ENCODE measurements around the gene RGS6. TPM values are rescaled to one million over a fixed set of nuclear protein-coding genes. Genes with fewer than 3 reads are reported as not detected.

The RGS6 gene
- total RNA-seq, 1 donor from 2014 or later: 2.8 TPM

GRCh38 chr14:72172597-72172996 is 240.4 kb downstream of the RGS6 start:
- H3K36me3 Mint-ChIP-seq (ENCODE audit: low read depth): no peaks in the 10 kb centered on the region
- H3K27ac Mint-ChIP-seq (ENCODE audit: unreplicated experiment): no peak overlapping the region
- no peak for TF ChIP-seq CTCF (conservative IDR thresholded peaks at IDR 0.05)
- no peaks in the 10 kb centered on the region for H3K27me3 Mint-ChIP-seq (ENCODE audit: low read depth)
- peaks cover 7% of the 10 kb centered on the region for H3K9me3 Mint-ChIP-seq
- no peaks in the 10 kb centered on the region for H3K4me1 Mint-ChIP-seq
- no peak for DNase-seq (ENCODE audit: low read depth, low spot score)
- no peak overlapping the region for H3K4me3 Mint-ChIP-seq

DNA sequence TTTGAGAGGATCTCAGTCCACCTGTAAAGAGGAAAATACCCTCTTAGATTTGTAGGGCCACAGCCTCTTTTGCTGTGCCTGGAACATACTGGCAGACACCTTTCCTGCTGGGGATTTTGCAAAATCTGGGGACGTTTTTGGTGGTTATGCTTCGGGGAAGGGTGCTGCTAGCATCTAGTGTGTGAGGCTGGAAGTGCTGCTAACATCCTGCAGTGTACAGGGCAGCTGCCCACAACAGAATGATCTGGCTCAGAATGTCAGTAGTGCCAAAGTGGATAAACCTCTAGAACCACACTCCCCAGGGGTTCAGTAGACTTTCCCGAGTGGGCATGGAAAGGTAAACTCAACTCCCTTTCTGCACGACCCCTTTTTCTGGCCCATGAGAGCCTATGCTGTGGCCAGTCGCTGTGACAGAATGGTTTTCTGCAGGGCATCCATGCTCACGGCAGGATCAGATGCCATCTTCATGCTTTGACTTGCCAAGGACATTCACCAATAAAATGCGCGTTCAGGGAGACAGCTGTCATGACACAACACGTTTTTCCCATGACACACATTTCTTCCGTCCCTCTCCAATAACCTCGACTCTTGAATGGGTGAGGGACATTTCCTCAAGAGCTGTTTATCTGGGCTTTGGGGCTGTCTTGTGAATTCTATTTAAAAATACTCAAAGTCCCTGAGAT is 240.9 kb downstream of the RGS6 start:
- Mint-ChIP-seq H3K4me3 (no peak overlapping the region), H3K27ac (ENCODE audit: unreplicated experiment) (no peak overlapping the region), H3K9me3 (peaks cover 7% of the 10 kb centered on the region), H3K27me3 (ENCODE audit: low read depth) (no peaks in the 10 kb centered on the region), H3K4me1 (no peaks in the 10 kb centered on the region), H3K36me3 (ENCODE audit: low read depth) (no peaks in the 10 kb centered on the region)
- no peak for TF ChIP-seq CTCF (conservative IDR thresholded peaks at IDR 0.05)
- DNase-seq (ENCODE audit: low read depth, low spot score): no peak

- DNase-seq (ENCODE audit: low read depth, low spot score): no peak
- Mint-ChIP-seq H3K27me3 (ENCODE audit: low read depth) (no peaks in the 10 kb centered on the region), H3K27ac (ENCODE audit: unreplicated experiment) (no peak overlapping the region), H3K9me3 (peaks cover 10% of the 10 kb centered on the region), H3K36me3 (ENCODE audit: low read depth) (no peaks in the 10 kb centered on the region), H3K4me1 (no peaks in the 10 kb centered on the region), H3K4me3 (no peak overlapping the region)
- no peak for TF ChIP-seq CTCF (conservative IDR thresholded peaks at IDR 0.05)
Measured at GRCh38 chr14:72177251-72177650, 245.0 kb downstream of the RGS6 start.

DNA sequence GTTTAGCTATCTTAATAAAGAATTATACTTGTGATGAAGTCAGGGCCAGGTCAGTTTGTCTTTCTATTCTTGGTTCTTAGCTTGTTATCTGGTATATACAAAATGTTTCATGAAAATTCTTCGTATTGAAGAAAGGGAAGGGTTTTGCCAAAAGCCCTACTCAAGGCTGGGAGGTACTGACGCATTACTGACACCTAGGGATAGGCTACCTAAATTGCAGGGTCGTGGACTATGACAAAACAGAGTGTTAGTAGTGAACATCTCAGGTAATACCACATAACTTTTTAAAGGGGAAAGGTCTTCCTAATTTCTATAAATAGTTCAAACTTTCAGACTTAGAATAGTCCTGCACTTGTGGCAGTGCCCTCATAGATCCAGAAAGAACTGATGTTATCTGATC is 246.3 kb downstream of the RGS6 start:
- Mint-ChIP-seq H3K9me3 (peaks cover 10% of the 10 kb centered on the region), H3K36me3 (ENCODE audit: low read depth) (no peaks in the 10 kb centered on the region), H3K4me1 (no peaks in the 10 kb centered on the region), H3K27ac (ENCODE audit: unreplicated experiment) (no peak overlapping the region), H3K4me3 (no peak overlapping the region), H3K27me3 (ENCODE audit: low read depth) (no peaks in the 10 kb centered on the region)
- TF ChIP-seq CTCF (conservative IDR thresholded peaks at IDR 0.05): no peak
- DNase-seq (ENCODE audit: low read depth, low spot score): no peak

GRCh38 chr14:72182708-72183432 is 250.6 kb downstream of the RGS6 start:
- Mint-ChIP-seq H3K27me3 (ENCODE audit: low read depth) (no peaks in the 10 kb centered on the region), H3K4me3 (no peak overlapping the region), H3K27ac (ENCODE audit: unreplicated experiment) (no peak overlapping the region), H3K9me3 (peaks cover 10% of the 10 kb centered on the region), H3K36me3 (ENCODE audit: low read depth) (no peaks in the 10 kb centered on the region), H3K4me1 (peaks cover 20% of the 10 kb centered on the region)
- no peak for DNase-seq (ENCODE audit: low read depth, low spot score)
- TF ChIP-seq CTCF (conservative IDR thresholded peaks at IDR 0.05): no peak

All from neural crest cell (in vitro differentiated cells).